HG02840 (cell line): ENCODE results near the gene LRFN2.

Experiments
- ATAC-seq: cut with Tn5 transposase; IDR thresholded peaks from one replicate; pipeline ENCODE4 v1.9.1; 2021; ENCODE audit warnings: mild to moderate bottlenecking, moderate library complexity, moderate number of reproducible peaks; ENCODE audit not compliant: unreplicated experiment, low FRiP score

Gene LRFN2

GRCh38 chr6:40523505-40524172 lies 63.5 kb downstream of the LRFN2 start:
- ATAC-seq: no peak

- ATAC-seq: no peak
Observed at GRCh38 chr6:40521496-40521895, 65.7 kb downstream of the LRFN2 start.

- ATAC-seq: no peak
Observed at GRCh38 chr6:40520678-40521077, 66.5 kb downstream of the LRFN2 start.

- ATAC-seq: no peak
Observed at GRCh38 chr6:40520084-40520483, 67.1 kb downstream of the LRFN2 start.

- ATAC-seq: no peak
Observed at GRCh38 chr6:40517654-40518053, 69.5 kb downstream of the LRFN2 start.

- no peak for ATAC-seq
Observed at GRCh38 chr6:40516429-40516828, 70.7 kb downstream of the LRFN2 start.

- no peak for ATAC-seq
Observed at GRCh38 chr6:40512340-40512739, 74.8 kb downstream of the LRFN2 start.

- ATAC-seq: no peak
Observed at GRCh38 chr6:40511884-40512283, 75.3 kb downstream of the LRFN2 start.

GRCh38 chr6:40510442-40510841 lies 76.7 kb downstream of the LRFN2 start:
- no peak for ATAC-seq

- no peak for ATAC-seq
Observed at GRCh38 chr6:40509716-40510260, 77.4 kb downstream of the LRFN2 start.

- no peak for ATAC-seq
Observed at GRCh38 chr6:40509086-40509485, 78.1 kb downstream of the LRFN2 start.

GRCh38 chr6:40506954-40507353 lies 80.2 kb downstream of the LRFN2 start:
- ATAC-seq: no peak

GRCh38 chr6:40505191-40505810 lies 81.9 kb downstream of the LRFN2 start:
- no peak for ATAC-seq

- ATAC-seq: no peak
Observed at GRCh38 chr6:40504274-40504673, 82.9 kb downstream of the LRFN2 start.

GRCh38 chr6:40500227-40500626 lies 86.9 kb downstream of the LRFN2 start:
- no peak for ATAC-seq

- no peak for ATAC-seq
Observed at GRCh38 chr6:40499215-40499614, 87.9 kb downstream of the LRFN2 start.

- no peak for ATAC-seq
Observed at GRCh38 chr6:40498148-40498547, 89.0 kb downstream of the LRFN2 start.

- no peak for ATAC-seq
Observed at GRCh38 chr6:40492187-40492586, 95.0 kb downstream of the LRFN2 start.

- ATAC-seq: no peak
Observed at GRCh38 chr6:40490508-40490907, 96.7 kb downstream of the LRFN2 start.

- no peak for ATAC-seq
Observed at GRCh38 chr6:40489798-40490197, 97.4 kb downstream of the LRFN2 start.

GRCh38 chr6:40486576-40486975 lies 100.6 kb downstream of the LRFN2 start:
- no peak for ATAC-seq

- no peak for ATAC-seq
Observed at GRCh38 chr6:40485795-40486194, 101.4 kb downstream of the LRFN2 start.
